Measurements from ENCODE around the gene CLCN5. TPM values are rescaled to one million over a fixed set of nuclear protein-coding genes. Genes with fewer than 3 reads are reported as not detected.

Gene CLCN5
- total and polyA plus RNA-seq, 10 of the 15 experiments (the other 5 are each of a cell fraction or from before 2014, with no cell fraction given), result 0.33 to 3.8 (median 2.6) TPM

DNA sequence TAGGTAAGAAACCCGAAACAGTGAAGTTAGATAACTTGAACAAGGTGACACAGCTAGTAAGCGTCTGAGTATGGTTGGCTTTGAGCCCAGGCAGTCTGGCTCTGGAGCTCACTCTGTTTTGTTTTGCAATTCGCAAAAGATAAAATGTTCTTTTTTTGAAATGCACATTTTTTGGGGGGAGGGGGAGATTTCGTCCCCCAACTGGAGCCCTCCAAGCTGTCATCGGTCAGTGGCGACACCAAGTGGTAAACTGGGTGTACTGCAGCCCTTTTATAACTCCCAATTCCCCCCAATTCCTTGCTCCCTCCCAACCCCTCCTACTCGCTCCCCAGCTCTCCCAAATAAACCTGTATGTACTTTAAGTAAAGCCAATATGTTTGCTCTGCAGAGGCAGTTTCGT is 2.8 kb upstream of the CLCN5 start:
- Histone ChIP-seq H3K9me3 (replicated peaks; ENCODE audit: control insufficient read depth, insufficient read depth, low read length) (no peaks in the 10 kb centered on the region), H3K4me1 (ENCODE audit: control insufficient read depth, insufficient read depth, low read length) (no peaks in the 10 kb centered on the region), H3K79me2 (ENCODE audit: control insufficient read depth, insufficient read depth, low read length) (no peaks in the 10 kb centered on the region), H4K20me1 (ENCODE audit: control insufficient read depth, insufficient read depth) (no peaks in the 10 kb centered on the region), H3K27ac (ENCODE audit: control insufficient read depth, insufficient read depth) (no peak overlapping the region), H3K27me3 (replicated peaks in 1 of 2; ENCODE audit: control insufficient read depth in 2 of 2, insufficient read depth in 2 of 2, low read length in 1 of 2) (no peaks in the 10 kb centered on the region), H3K4me2 (ENCODE audit: control insufficient read depth, insufficient read depth) (no peak overlapping the region), H3K4me3 (no peak overlapping the region), H3K36me3 (ENCODE audit: control insufficient read depth in 2 of 2, insufficient read depth in 2 of 2, low read length in 1 of 2) (no peaks in the 10 kb centered on the region), H2AFZ (ENCODE audit: control insufficient read depth, low read depth, low read length) (no peak overlapping the region), H3K9ac (ENCODE audit: control insufficient read depth, insufficient read depth, low read length) (no peak overlapping the region)
- CTCF ChIA-PET, result interaction anchor here (0.6 to 7.7 kb wide), 37 partner anchors 8 to 727 kb away, joined by 3 to 72 read pairs (median 4); partner anchors contain the start of genes CCNB3 and USP27X
- BruUV-seq (replicated peaks), result no TSS peak
- FAIRE-seq (no peak), ATAC-seq (no peak), DNase-seq (ENCODE audit: low read depth, low spot score) (no peak)
- intact Hi-C loops (cut with micrococcal nuclease; ENCODE audit: unreplicated experiment), result loop anchor here (5.0 kb wide), 2 partner anchors 37 to 163 kb away; no protein-coding TSS in a partner anchor
- SMC1A ChIA-PET (ENCODE audit: uncharacterized antibody, unreplicated experiment), result interaction anchor here (0.7 to 2.6 kb wide), 9 partner anchors 9 to 286 kb away, joined by 3 to 22 read pairs (median 3); partner anchors contain the start of gene CCNB3
- WGBS (ENCODE audit: insufficient coverage, insufficient replicate concordance, low lambda C conversion rate, missing lambda C conversion rate), result 24% methylated on average over 8 of the region's 8 CpGs
- POLR2A ChIA-PET, result no interaction called here
- in situ Hi-C loops (cut with MboI), result no loop called here
- RAD21 ChIA-PET (ENCODE audit: unreplicated experiment), result interaction anchor here (0.8 to 1.9 kb wide), 3 partner anchors 13 to 159 kb away, joined by 3 to 16 read pairs (median 4); no protein-coding TSS in a partner anchor
- TF ChIP-seq IKZF1 (conservative IDR thresholded peaks at IDR 0.05) (no peak), JUND (IDR thresholded peaks at IDR 0.05; ENCODE audit: low read depth, low read length) (no peak), LARP7 (IDR thresholded peaks at IDR 0.05) (no peak)
- TF ChIP-seq, protein P1, sequence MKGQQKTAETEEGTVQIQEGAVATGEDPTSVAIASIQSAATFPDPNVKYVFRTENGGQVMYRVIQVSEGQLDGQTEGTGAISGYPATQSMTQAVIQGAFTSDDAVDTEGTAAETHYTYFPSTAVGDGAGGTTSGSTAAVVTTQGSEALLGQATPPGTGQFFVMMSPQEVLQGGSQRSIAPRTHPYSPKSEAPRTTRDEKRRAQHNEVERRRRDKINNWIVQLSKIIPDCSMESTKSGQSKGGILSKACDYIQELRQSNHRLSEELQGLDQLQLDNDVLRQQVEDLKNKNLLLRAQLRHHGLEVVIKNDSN (IDR thresholded peaks at IDR 0.05; ENCODE audit: borderline replicate concordance, extremely low read length, insufficient read depth, low read depth, low read length), result no peak
- TF ChIP-seq, protein P2, sequence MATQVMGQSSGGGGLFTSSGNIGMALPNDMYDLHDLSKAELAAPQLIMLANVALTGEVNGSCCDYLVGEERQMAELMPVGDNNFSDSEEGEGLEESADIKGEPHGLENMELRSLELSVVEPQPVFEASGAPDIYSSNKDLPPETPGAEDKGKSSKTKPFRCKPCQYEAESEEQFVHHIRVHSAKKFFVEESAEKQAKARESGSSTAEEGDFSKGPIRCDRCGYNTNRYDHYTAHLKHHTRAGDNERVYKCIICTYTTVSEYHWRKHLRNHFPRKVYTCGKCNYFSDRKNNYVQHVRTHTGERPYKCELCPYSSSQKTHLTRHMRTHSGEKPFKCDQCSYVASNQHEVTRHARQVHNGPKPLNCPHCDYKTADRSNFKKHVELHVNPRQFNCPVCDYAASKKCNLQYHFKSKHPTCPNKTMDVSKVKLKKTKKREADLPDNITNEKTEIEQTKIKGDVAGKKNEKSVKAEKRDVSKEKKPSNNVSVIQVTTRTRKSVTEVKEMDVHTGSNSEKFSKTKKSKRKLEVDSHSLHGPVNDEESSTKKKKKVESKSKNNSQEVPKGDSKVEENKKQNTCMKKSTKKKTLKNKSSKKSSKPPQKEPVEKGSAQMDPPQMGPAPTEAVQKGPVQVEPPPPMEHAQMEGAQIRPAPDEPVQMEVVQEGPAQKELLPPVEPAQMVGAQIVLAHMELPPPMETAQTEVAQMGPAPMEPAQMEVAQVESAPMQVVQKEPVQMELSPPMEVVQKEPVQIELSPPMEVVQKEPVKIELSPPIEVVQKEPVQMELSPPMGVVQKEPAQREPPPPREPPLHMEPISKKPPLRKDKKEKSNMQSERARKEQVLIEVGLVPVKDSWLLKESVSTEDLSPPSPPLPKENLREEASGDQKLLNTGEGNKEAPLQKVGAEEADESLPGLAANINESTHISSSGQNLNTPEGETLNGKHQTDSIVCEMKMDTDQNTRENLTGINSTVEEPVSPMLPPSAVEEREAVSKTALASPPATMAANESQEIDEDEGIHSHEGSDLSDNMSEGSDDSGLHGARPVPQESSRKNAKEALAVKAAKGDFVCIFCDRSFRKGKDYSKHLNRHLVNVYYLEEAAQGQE (IDR thresholded peaks at IDR 0.05; ENCODE audit: low read depth, low read length), result no peak
- TF ChIP-seq, protein P3, sequence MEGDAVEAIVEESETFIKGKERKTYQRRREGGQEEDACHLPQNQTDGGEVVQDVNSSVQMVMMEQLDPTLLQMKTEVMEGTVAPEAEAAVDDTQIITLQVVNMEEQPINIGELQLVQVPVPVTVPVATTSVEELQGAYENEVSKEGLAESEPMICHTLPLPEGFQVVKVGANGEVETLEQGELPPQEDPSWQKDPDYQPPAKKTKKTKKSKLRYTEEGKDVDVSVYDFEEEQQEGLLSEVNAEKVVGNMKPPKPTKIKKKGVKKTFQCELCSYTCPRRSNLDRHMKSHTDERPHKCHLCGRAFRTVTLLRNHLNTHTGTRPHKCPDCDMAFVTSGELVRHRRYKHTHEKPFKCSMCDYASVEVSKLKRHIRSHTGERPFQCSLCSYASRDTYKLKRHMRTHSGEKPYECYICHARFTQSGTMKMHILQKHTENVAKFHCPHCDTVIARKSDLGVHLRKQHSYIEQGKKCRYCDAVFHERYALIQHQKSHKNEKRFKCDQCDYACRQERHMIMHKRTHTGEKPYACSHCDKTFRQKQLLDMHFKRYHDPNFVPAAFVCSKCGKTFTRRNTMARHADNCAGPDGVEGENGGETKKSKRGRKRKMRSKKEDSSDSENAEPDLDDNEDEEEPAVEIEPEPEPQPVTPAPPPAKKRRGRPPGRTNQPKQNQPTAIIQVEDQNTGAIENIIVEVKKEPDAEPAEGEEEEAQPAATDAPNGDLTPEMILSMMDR (IDR thresholded peaks at IDR 0.05 in 2 of 3, conservative IDR thresholded peaks at IDR 0.05 in 1 of 3; ENCODE audit: control insufficient read depth in 2 of 3, extremely low read depth in 1 of 3, insufficient read depth in 1 of 3, low read depth in 3 of 3, low read length in 3 of 3), result peak; percentile 73 to 93 (median 86)
- TF ChIP-seq, protein P4, sequence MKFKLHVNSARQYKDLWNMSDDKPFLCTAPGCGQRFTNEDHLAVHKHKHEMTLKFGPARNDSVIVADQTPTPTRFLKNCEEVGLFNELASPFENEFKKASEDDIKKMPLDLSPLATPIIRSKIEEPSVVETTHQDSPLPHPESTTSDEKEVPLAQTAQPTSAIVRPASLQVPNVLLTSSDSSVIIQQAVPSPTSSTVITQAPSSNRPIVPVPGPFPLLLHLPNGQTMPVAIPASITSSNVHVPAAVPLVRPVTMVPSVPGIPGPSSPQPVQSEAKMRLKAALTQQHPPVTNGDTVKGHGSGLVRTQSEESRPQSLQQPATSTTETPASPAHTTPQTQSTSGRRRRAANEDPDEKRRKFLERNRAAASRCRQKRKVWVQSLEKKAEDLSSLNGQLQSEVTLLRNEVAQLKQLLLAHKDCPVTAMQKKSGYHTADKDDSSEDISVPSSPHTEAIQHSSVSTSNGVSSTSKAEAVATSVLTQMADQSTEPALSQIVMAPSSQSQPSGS (IDR thresholded peaks at IDR 0.05; ENCODE audit: low read length), result no peak
- TF ChIP-seq, protein P5, sequence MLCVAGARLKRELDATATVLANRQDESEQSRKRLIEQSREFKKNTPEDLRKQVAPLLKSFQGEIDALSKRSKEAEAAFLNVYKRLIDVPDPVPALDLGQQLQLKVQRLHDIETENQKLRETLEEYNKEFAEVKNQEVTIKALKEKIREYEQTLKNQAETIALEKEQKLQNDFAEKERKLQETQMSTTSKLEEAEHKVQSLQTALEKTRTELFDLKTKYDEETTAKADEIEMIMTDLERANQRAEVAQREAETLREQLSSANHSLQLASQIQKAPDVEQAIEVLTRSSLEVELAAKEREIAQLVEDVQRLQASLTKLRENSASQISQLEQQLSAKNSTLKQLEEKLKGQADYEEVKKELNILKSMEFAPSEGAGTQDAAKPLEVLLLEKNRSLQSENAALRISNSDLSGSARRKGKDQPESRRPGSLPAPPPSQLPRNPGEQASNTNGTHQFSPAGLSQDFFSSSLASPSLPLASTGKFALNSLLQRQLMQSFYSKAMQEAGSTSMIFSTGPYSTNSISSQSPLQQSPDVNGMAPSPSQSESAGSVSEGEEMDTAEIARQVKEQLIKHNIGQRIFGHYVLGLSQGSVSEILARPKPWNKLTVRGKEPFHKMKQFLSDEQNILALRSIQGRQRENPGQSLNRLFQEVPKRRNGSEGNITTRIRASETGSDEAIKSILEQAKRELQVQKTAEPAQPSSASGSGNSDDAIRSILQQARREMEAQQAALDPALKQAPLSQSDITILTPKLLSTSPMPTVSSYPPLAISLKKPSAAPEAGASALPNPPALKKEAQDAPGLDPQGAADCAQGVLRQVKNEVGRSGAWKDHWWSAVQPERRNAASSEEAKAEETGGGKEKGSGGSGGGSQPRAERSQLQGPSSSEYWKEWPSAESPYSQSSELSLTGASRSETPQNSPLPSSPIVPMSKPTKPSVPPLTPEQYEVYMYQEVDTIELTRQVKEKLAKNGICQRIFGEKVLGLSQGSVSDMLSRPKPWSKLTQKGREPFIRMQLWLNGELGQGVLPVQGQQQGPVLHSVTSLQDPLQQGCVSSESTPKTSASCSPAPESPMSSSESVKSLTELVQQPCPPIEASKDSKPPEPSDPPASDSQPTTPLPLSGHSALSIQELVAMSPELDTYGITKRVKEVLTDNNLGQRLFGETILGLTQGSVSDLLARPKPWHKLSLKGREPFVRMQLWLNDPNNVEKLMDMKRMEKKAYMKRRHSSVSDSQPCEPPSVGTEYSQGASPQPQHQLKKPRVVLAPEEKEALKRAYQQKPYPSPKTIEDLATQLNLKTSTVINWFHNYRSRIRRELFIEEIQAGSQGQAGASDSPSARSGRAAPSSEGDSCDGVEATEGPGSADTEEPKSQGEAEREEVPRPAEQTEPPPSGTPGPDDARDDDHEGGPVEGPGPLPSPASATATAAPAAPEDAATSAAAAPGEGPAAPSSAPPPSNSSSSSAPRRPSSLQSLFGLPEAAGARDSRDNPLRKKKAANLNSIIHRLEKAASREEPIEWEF (IDR thresholded peaks at IDR 0.05; ENCODE audit: insufficient replicate concordance, low read depth, low read length), result no peak
